WTC11 (cell line): ENCODE measurements around the gene SLC18A2. TPM values are rescaled to one million over a fixed set of nuclear protein-coding genes. Genes with fewer than 3 reads are reported as not detected.

ENCODE experiments used
- ATAC-seq: fragments of 200-7000 bp; cut with Tn5 transposase; 2 replicates; pipeline ENCODE4 v1.10.0; 2021; ENCODE audit warnings: mild to moderate bottlenecking, moderate library complexity
- CTCF ChIA-PET: fragments of 300-600 bp; sonication (Branson Sonifier 250); formaldehyde crosslinking; loops from one replicate; lab custom pipeline; 2021; ENCODE audit warnings: antibody characterized with exemption; lab: Charles Lee
- POLR2A ChIA-PET: fragments of 350-600 bp; sonication (Branson Sonifier 250); formaldehyde crosslinking; loops from one replicate; lab custom pipeline; 2021; ENCODE audit warnings: antibody characterized with exemption; lab: Charles Lee
- DNase-seq: peaks from one replicate; pipeline ENCODE4 v3.0.0; 2021; ENCODE audit warnings: low spot score
- H3K27ac Mint-ChIP-seq: 2 replicates; pipeline ENCODE4 v1.8.0; 2021; ENCODE audit warnings: mixed read lengths
- H3K27me3 Mint-ChIP-seq: 2 replicates; pipeline ENCODE4 v1.8.0; 2021; ENCODE audit warnings: low read depth, mild to moderate bottlenecking, moderate library complexity, mixed read lengths
- H3K36me3 Mint-ChIP-seq: 2 replicates; pipeline ENCODE4 v1.8.0; 2021; ENCODE audit warnings: mixed read lengths
- H3K4me1 Mint-ChIP-seq: 2 replicates; pipeline ENCODE4 v1.8.0; 2022; ENCODE audit warnings: mixed read lengths
- H3K4me3 Mint-ChIP-seq: 2 replicates; pipeline ENCODE4 v1.8.0; 2021; ENCODE audit warnings: mild to moderate bottlenecking, moderate library complexity, mixed read lengths
- H3K9me3 Mint-ChIP-seq: 2 replicates; pipeline ENCODE4 v1.8.0; 2021; ENCODE audit warnings: mixed read lengths
- AR ChIP-seq: fragments of 250-450 bp; sonication (Bioruptor Pico); IDR thresholded peaks from 2 replicates; pipeline ENCODE4 v1.9.0; 2021; ENCODE audit warnings: mild to moderate bottlenecking
- ATF1 ChIP-seq: sonication (generic); formaldehyde crosslinking; IDR thresholded peaks from 2 replicates; pipeline ENCODE4 v1.8.1; 2023; ENCODE audit warnings: mild to moderate bottlenecking, moderate library complexity, missing genetic modification reagents
- ERG ChIP-seq: fragments of 250-450 bp; sonication (Bioruptor Pico); IDR thresholded peaks from 2 replicates; pipeline ENCODE4 v1.8.0; 2021; ENCODE audit warnings: mild to moderate bottlenecking
- GABPB1 ChIP-seq: sonication (generic); formaldehyde crosslinking; IDR thresholded peaks from 2 replicates; pipeline ENCODE4 v1.8.1; 2023; ENCODE audit warnings: mild to moderate bottlenecking, missing genetic modification reagents
- GRHL2 ChIP-seq: fragments of 250-450 bp; sonication (Bioruptor Pico); IDR thresholded peaks from 2 replicates; pipeline ENCODE4 v1.8.0; 2022; ENCODE audit warnings: mild to moderate bottlenecking, moderate library complexity; ENCODE audit not compliant: insufficient replicate concordance, severe bottlenecking
- JAZF1 ChIP-seq: fragments of 250-450 bp; sonication (Bioruptor Pico); IDR thresholded peaks from 2 replicates; pipeline ENCODE4 v1.9.0; 2021; ENCODE audit warnings: moderate library complexity, mild to moderate bottlenecking, inconsistent platforms
- JUN ChIP-seq: sonication (generic); formaldehyde crosslinking; IDR thresholded peaks from 2 replicates; pipeline ENCODE4 v1.8.0; 2023; ENCODE audit warnings: mild to moderate bottlenecking, missing genetic modification reagents
- MAX ChIP-seq: sonication (generic); formaldehyde crosslinking; IDR thresholded peaks from 2 replicates; pipeline ENCODE4 v1.8.0; 2022; ENCODE audit warnings: mild to moderate bottlenecking, missing genetic modification reagents
- NFE2L1 ChIP-seq: sonication (generic); formaldehyde crosslinking; IDR thresholded peaks from 2 replicates; pipeline ENCODE4 v1.8.1; 2023; ENCODE audit warnings: missing genetic modification reagents
- SMAD4 ChIP-seq: sonication (generic); formaldehyde crosslinking; IDR thresholded peaks from 2 replicates; pipeline ENCODE4 v1.8.0; 2022; ENCODE audit warnings: mild to moderate bottlenecking, missing genetic modification reagents
- TEAD4 ChIP-seq: sonication (generic); formaldehyde crosslinking; IDR thresholded peaks from 2 replicates; pipeline ENCODE4 v1.8.0; 2022; ENCODE audit warnings: mild to moderate bottlenecking, missing genetic modification reagents
- ZNF317 ChIP-seq: sonication (generic); formaldehyde crosslinking; IDR thresholded peaks from 2 replicates; pipeline ENCODE4 v1.8.1; 2023; ENCODE audit warnings: low read depth, mild to moderate bottlenecking, moderate library complexity, missing genetic modification reagents, borderline replicate concordance
- ZNF416 ChIP-seq: fragments of 250-450 bp; sonication (Bioruptor Pico); IDR thresholded peaks from 2 replicates; pipeline ENCODE4 v1.9.0; 2021; ENCODE audit warnings: mild to moderate bottlenecking, inconsistent platforms
- ZNF423 ChIP-seq: fragments of 250-450 bp; sonication (Bioruptor Pico); IDR thresholded peaks from 2 replicates; pipeline ENCODE4 v2.1.2; 2022; ENCODE audit warnings: mild to moderate bottlenecking, moderate library complexity
- ZNF425 ChIP-seq: fragments of 250-450 bp; sonication (Bioruptor Pico); conservative IDR thresholded peaks from 2 replicates; pipeline ENCODE4 v1.9.0; 2021; ENCODE audit warnings: mild to moderate bottlenecking
- total RNA-seq: library from RNA; stranded (reverse); gene quantifications from 3 replicates; pipeline ENCODE4 v1.2.3, GENCODE V29; 2021
- TF ChIP-seq, protein P1 (sequence below): sonication (generic); formaldehyde crosslinking; IDR thresholded peaks from 2 replicates; pipeline ENCODE4 v1.8.0; 2023; ENCODE audit warnings: missing genetic modification reagents

The SLC18A2 gene
- total RNA-seq, 1 experiment from 2014 or later, result 5.9 TPM

- Mint-ChIP-seq H3K4me1 (peaks cover 77% of the 10 kb centered on the region), H3K9me3 (0 out of 2 replicates have a peak, but pooled peaks cover 6% of the 10 kb centered on the region), H3K4me3 (no peak overlapping the region), H3K36me3 (peaks cover 16% of the 10 kb centered on the region), H3K27me3 (no peaks in the 10 kb centered on the region), H3K27ac (peak overlapping the region; percentile 64; the same call in 1 of the 2 replicates)
- CTCF ChIA-PET, result interaction anchor here (1.3 to 1.7 kb wide), 3 partner anchors 8 to 115 kb away, joined by 5 read pairs; no protein-coding TSS in a partner anchor
- POLR2A ChIA-PET, result no interaction called here
- DNase-seq (no peak), ATAC-seq (no peak)
- no peak for TF ChIP-seq JAZF1
- no peak for TF ChIP-seq ZNF416 (CRISPR knock-in tag)
- TF ChIP-seq NFE2L1 (CRISPR knock-in tag), result no peak
- TF ChIP-seq ZNF425 (CRISPR knock-in tag), result no peak
- no peak for TF ChIP-seq SMAD4 (CRISPR knock-in tag)
- no peak for TF ChIP-seq JUN (CRISPR knock-in tag)
- TF ChIP-seq, protein P1, sequence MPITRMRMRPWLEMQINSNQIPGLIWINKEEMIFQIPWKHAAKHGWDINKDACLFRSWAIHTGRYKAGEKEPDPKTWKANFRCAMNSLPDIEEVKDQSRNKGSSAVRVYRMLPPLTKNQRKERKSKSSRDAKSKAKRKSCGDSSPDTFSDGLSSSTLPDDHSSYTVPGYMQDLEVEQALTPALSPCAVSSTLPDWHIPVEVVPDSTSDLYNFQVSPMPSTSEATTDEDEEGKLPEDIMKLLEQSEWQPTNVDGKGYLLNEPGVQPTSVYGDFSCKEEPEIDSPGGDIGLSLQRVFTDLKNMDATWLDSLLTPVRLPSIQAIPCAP (CRISPR knock-in tag), result no peak
- no peak for TF ChIP-seq TEAD4 (CRISPR knock-in tag)
- TF ChIP-seq MAX (CRISPR knock-in tag), result no peak
- TF ChIP-seq GABPB1 (CRISPR knock-in tag), result no peak
- no peak for TF ChIP-seq AR
- no peak for TF ChIP-seq ERG
- no peak for TF ChIP-seq GRHL2 (CRISPR knock-in tag)
- no peak for TF ChIP-seq ZNF317 (CRISPR knock-in tag)
- TF ChIP-seq ATF1 (CRISPR knock-in tag), result no peak
- TF ChIP-seq ZNF423 (CRISPR knock-in tag), result no peak
Observed at GRCh38 chr10:117327262-117327661, 86.3 kb downstream of the SLC18A2 start.

Other genes with a start within 250 kb of the SLC18A2 start
- gene SHTN1, start 235.9 kb upstream of the SLC18A2 start, total RNA-seq, result 9.9 to 11.2 TPM (median 11.0 TPM) in 3 replicates
- 0.04 TPM in 1 of 3 replicates, not detected in the others for gene VAX1, start 102.8 kb upstream of the SLC18A2 start, total RNA-seq
- not detected in 3 replicates for gene KCNK18, start 43.6 kb upstream of the SLC18A2 start, total RNA-seq
- 41.8 to 52.7 TPM (median 43.3 TPM) in 3 replicates for gene PDZD8, start 134.3 kb downstream of the SLC18A2 start, total RNA-seq